ENCODE results near the gene CNGA3. TPM values are rescaled to one million over a fixed set of nuclear protein-coding genes. Genes with fewer than 3 reads are reported as not detected.

CNGA3 gene
- total and polyA plus RNA-seq, 2 of the 8 experiments (the other 6 are each of a cell fraction or from before 2014, with no cell fraction given) = 0.02 TPM; not detected in 1

- TF ChIP-seq CTCF (IDR thresholded peaks at IDR 0.05; ENCODE audit: control extremely low read depth in 1 of 3, insufficient read depth in 1 of 3, low read depth in 1 of 3, low read length in 3 of 3) (peak in 1 of 3 experiments; percentile 22; a peak in 1 of 4 replicates), JUN (IDR thresholded peaks at IDR 0.05; ENCODE audit: low read depth, low read length) (no peak)
Observed at GRCh38 chr2:98436734-98437133, 90.5 kb downstream of the CNGA3 start (continued).
